K562 (cell line): ENCODE measurements around the gene FCRL2.

Experiments
- ATF1 ChIP-seq, 2 experiments: fragments of 450-650 bp in 1 of 2; IDR thresholded peaks; 2 replicates each; pipeline ENCODE4 v1.6.1; 2016; ENCODE audit warnings: missing compliant biosample characterization in 1 of 2, missing genetic modification characterization in 1 of 2
- ESRRA ChIP-seq: fragments of 450-650 bp; IDR thresholded peaks from 2 replicates; pipeline ENCODE4 v1.6.1; 2014; ENCODE audit warnings: low read depth, mild to moderate bottlenecking, moderate library complexity, borderline replicate concordance
- SMARCE1 ChIP-seq: fragments of 450-650 bp; IDR thresholded peaks from 2 replicates; pipeline ENCODE4 v1.7.1; 2016; ENCODE audit warnings: mild to moderate bottlenecking
- ZNF354B ChIP-seq: fragments of 250-450 bp; sonication (Bioruptor Pico); IDR thresholded peaks from 2 replicates; pipeline ENCODE4 v1.4.0; 2020

- no peak for TF ChIP-seq ATF1 (CRISPR knock-in tag; IDR thresholded peaks at IDR 0.05)
- TF ChIP-seq ATF1 (tag; IDR thresholded peaks at IDR 0.05): no peak
- no peak for TF ChIP-seq SMARCE1
- TF ChIP-seq ZNF354B (CRISPR knock-in tag): no peak
- TF ChIP-seq ESRRA: no peak
Measured at GRCh38 chr1:157739229-157739901, 37.6 kb downstream of the FCRL2 start.
